ENCODE data around the gene EPN1. TPM values are rescaled to one million over a fixed set of nuclear protein-coding genes. Genes with fewer than 3 reads are reported as not detected.
"Not testable (repeated sequence)": the region's sequence is repeated elsewhere in the genome, so short reads cannot be mapped to it uniquely, and the experiment has no call there.

The EPN1 gene
- total RNA-seq, 2 experiments from 2014 or later = 23.4 TPM

DNA sequence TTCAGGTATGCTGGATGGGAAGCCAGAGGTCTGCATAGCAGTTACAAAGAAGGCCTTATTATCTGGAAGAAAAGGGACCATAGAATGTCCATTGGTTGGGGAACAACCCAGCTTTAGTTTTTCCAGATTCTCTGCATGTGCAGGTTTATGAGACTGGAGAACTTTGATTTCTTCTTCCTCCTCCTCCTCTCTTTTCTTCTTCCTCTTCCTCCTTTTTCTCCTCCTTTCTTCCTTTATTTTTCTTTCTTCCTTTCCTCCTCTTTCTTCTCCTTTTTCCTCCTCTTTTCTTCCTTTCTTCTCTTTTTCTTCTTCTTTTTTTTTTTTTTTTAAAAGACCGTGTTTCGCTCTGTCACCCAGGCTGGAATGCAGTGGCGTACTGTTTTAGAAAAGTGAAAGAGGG, 30.9 kb downstream of the EPN1 start:
- Mint-ChIP-seq H3K4me1 (ENCODE audit: low read depth) (peaks cover 2% of the 10 kb centered on the region), H3K27me3 (ENCODE audit: low read depth) (no peaks in the 10 kb centered on the region), H3K4me3 (no peak overlapping the region), H3K36me3 (ENCODE audit: low read depth) (peaks cover 14% of the 10 kb centered on the region), H3K27ac (no peak overlapping the region), H3K9me3 (no peaks in the 10 kb centered on the region)
- CTCF ChIA-PET = no interaction called here
- intact Hi-C loops (cut with micrococcal nuclease) = no loop called here
- no peak for DNase-seq

DNA sequence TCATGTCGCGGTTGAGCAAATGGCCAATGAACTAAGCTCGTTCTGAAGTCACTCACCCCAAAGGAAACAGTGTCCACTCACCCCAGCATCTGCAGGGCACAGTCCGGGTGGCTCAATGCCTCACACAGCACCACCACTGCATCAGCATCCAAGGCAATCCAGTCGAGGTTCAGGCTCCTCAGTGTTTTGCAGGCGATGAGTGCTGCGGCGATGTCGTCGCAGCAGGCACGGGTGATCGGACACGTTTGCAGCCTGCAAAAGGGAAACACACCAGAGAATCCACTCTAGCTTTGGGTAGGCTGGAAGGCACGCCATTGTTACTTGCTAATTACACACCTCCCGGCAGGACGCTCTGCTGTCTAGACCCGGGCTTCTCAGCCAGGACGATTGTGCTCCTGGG, 36.7 kb downstream of the EPN1 start:
- CTCF ChIA-PET = no interaction called here
- peaks cover 8% of the 10 kb centered on the region for H3K27me3 Mint-ChIP-seq (ENCODE audit: low read depth)
- H3K4me3 Mint-ChIP-seq = no peak overlapping the region
- no peaks in the 10 kb centered on the region for H3K9me3 Mint-ChIP-seq
- H3K36me3 Mint-ChIP-seq (ENCODE audit: low read depth) = no peaks in the 10 kb centered on the region
- no peak overlapping the region for H3K27ac Mint-ChIP-seq
- DNase-seq = no peak
- intact Hi-C loops (cut with micrococcal nuclease) = no loop called here
- no peaks in the 10 kb centered on the region for H3K4me1 Mint-ChIP-seq (ENCODE audit: low read depth)

DNA sequence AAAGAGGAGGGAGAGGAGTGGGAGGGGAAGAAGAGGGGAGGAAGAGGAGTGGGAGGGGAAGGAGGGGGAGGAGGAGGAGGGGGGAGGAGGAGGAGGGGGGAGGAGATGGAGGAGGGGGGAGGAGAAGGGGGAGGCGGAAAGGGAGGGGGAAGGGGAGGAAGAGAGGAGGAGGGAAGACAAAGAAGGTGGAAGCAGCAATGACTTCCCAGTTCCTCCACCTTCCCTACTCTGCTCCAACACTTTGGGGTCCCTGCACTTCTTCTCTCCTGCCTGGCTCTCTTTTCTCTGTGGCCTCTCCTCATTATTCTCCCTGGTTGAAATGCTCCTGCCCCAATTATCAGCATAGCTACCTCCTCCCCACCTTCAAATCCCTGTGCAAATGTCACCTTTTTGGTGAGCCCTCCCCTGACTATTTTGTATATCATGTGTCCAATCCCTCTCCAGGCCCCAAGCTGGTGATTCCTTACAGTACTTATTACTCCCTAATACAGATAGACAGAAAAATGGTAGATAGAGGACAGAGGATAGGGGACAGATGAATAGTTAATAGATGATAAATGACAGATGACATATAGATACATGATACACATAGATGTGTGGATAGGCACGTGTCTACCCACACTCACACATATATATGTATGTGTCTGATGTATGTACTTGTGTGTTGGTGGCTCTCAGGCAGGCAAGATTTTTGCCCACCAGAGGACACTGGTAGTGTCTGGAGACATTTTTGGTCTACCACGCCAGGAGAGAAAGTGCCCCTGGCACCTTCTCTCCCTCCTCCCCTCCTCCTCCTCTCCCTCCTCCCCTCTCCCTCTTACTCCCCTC, 38.0 kb downstream of the EPN1 start:
- Mint-ChIP-seq H3K4me3 (no peak overlapping the region), H3K27ac (no peak overlapping the region), H3K9me3 (no peaks in the 10 kb centered on the region), H3K27me3 (ENCODE audit: low read depth) (peaks cover 19% of the 10 kb centered on the region), H3K4me1 (ENCODE audit: low read depth) (no peaks in the 10 kb centered on the region), H3K36me3 (ENCODE audit: low read depth) (no peaks in the 10 kb centered on the region)
- CTCF ChIA-PET = no interaction called here
- DNase-seq = no peak
- intact Hi-C loops (cut with micrococcal nuclease) = no loop called here

DNA sequence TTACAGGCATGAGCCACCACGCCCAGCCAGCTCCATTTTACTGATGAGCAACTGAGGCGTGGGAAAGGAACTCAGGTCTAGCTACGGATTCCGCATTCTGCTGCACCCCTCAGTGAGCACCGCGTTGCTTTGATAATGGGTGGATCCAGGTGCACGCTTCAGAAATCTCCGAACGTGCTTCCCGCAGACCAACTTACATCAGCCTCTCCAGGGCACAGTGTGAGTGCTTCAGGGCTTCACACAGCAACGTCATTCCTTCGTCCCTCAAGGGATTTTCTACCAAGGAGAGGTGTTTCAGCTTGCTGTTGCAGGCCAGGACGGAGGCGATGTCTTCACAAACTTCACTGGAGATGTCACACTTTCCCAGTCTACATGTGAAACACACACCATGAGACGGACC, 41.5 kb downstream of the EPN1 start:
- Mint-ChIP-seq H3K27me3 (ENCODE audit: low read depth) (peaks cover 41% of the 10 kb centered on the region), H3K27ac (no peak overlapping the region), H3K36me3 (ENCODE audit: low read depth) (no peaks in the 10 kb centered on the region), H3K9me3 (peaks cover 6% of the 10 kb centered on the region), H3K4me1 (ENCODE audit: low read depth) (no peaks in the 10 kb centered on the region), H3K4me3 (no peak overlapping the region)
- no peak for DNase-seq
- CTCF ChIA-PET = no interaction called here
- intact Hi-C loops (cut with micrococcal nuclease) = no loop called here

DNA sequence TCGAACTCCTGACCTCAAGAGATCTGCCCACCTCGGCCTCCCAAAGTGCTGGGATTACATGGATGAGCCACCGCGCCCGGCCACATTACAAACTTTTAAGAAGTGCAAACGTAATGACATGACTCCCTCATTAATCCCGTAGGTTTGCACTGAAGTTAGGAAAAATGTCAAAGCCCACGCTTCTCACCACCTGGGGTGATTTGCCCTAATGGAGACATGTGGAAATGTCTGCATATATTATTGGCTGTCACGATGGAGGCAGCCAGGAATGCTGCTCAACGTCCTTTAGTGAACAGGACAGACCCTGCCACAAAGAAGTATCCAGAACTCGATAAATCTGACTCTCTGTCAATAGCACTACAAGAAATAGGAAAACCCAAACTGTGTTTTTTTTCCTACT, 42.2 kb downstream of the EPN1 start:
- Mint-ChIP-seq H3K27ac (no peak overlapping the region), H3K4me3 (no peak overlapping the region), H3K9me3 (peaks cover 13% of the 10 kb centered on the region), H3K36me3 (ENCODE audit: low read depth) (peaks cover 2% of the 10 kb centered on the region), H3K27me3 (ENCODE audit: low read depth) (peaks cover 45% of the 10 kb centered on the region), H3K4me1 (ENCODE audit: low read depth) (no peaks in the 10 kb centered on the region)
- DNase-seq = no peak
- intact Hi-C loops (cut with micrococcal nuclease) = no loop called here
- CTCF ChIA-PET = no interaction called here

DNA sequence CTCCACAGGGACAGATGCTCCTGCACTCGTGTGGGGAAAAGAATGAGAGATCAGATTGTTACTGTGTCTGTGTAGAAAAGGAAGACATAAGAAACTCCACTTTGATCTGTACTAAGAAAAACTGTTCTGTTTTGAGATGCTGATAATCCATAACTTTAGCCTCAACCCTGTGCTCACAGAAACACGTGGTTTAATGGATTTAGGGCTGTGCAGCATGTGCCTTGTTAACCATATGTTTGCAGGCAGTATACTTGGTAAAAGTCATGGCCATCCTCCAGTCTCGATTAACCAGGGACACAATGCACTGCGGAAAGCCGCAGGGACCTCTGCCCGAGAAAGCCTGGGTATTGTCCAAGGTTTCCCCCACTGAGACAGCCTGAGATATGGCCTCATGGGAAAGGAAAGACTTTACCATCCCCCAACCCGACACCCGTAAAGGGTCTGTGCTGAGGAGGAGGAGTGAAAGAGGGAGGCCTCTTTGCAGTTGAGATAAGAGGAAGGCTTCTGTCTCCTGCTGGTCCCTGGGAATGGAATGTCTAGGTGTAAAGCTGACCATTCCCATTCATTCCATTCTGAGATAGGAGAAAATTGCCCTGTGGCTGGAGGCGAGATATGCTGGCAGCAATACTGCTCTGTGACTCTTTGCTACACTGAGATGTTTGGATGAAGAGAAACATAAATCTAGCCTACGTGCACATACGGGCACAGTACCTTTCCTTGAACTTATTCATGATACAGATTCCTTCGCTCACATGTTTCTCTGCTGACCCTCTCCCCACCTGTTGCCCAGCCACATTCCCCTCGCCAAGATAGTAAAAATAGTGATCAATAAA, 43.1 kb downstream of the EPN1 start:
- H3K36me3 Mint-ChIP-seq (ENCODE audit: low read depth); H3K4me1 Mint-ChIP-seq (ENCODE audit: low read depth); DNase-seq; H3K4me3 Mint-ChIP-seq; intact Hi-C loops (cut with micrococcal nuclease); H3K27ac Mint-ChIP-seq; CTCF ChIA-PET: not testable (repeated sequence)
- peaks cover 51% of the 10 kb centered on the region for H3K27me3 Mint-ChIP-seq (ENCODE audit: low read depth)
- peaks cover 14% of the 10 kb centered on the region for H3K9me3 Mint-ChIP-seq

DNA sequence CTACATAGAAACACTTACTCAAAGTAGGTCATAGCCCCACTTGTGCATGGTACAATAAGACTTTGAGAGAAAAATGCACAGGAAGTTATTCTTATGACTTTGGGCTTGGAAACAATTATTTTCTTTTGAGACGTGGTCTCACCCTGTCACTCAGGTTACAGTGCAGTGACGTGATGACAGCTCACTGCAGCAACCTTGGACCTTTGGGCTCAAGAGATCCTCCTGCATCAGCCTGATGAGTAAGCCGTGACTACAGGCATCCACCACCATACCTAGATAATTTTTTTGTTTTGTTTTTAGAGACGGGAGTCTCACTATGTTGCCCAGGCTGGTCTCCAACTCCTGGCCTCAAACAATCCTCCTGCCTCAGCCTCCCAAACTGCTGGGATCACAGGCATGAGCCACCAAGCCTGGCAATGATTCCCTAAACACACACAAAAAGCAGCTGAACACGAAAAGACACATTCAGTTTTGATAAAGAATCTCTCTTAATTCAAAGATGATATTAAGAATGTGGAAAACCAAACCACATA, 45.3 kb downstream of the EPN1 start:
- Mint-ChIP-seq H3K27me3 (ENCODE audit: low read depth) (peaks cover 46% of the 10 kb centered on the region), H3K4me1 (ENCODE audit: low read depth) (no peaks in the 10 kb centered on the region), H3K27ac (no peak overlapping the region), H3K9me3 (peaks cover 14% of the 10 kb centered on the region), H3K36me3 (ENCODE audit: low read depth) (peaks cover 2% of the 10 kb centered on the region), H3K4me3 (no peak overlapping the region)
- intact Hi-C loops (cut with micrococcal nuclease) = no loop called here
- no peak for DNase-seq
- CTCF ChIA-PET = no interaction called here

DNA sequence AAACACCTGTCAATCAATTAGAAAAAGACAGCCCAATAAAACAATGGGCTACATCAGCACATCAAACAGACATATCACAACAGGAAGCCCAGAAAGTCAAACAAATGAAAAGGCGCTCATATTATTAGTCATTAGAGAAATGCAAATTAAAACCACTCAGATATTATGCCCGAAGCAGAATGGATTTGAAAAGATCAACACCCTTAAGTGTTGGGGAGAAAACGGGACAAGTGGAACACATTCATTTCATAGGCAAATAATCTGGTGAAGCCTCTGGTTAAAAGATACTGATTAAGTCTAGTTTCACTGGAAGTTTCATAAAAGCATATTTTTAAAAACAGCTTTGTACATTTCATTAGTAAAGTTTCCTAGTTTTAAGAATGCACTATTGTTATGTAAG, 45.8 kb downstream of the EPN1 start:
- H3K4me3 Mint-ChIP-seq = no peak overlapping the region
- intact Hi-C loops (cut with micrococcal nuclease) = no loop called here
- H3K4me1 Mint-ChIP-seq (ENCODE audit: low read depth) = no peaks in the 10 kb centered on the region
- DNase-seq = no peak
- no peak overlapping the region for H3K27ac Mint-ChIP-seq
- CTCF ChIA-PET = interaction anchor here (0.6 kb wide), 1 partner anchor 319 kb away, joined by 3 read pairs; no protein-coding TSS in a partner anchor
- peaks cover 14% of the 10 kb centered on the region for H3K9me3 Mint-ChIP-seq
- peaks cover 46% of the 10 kb centered on the region for H3K27me3 Mint-ChIP-seq (ENCODE audit: low read depth)
- H3K36me3 Mint-ChIP-seq (ENCODE audit: low read depth) = peaks cover 2% of the 10 kb centered on the region

DNA sequence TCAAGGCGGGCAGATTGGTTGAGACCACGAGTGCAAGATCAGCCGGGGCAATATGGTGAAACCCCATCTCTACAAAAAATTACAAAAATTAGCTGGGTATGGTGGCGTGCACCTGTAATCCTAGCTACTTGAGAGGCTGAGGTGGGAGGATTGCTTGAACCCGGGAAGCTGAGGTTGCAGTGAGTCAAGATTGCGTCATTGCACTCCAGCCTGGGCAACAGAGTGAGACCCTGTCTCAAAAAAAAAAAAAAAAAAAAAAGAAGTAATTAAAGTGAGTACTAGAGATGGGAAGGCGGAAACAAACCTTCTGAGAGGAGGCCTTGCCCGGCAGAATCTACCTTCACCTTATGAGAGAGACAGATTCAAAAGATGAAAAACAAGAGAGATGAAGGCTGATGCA, 48.5 kb downstream of the EPN1 start:
- Mint-ChIP-seq H3K9me3 (peaks cover 14% of the 10 kb centered on the region), H3K4me3 (no peak overlapping the region), H3K36me3 (ENCODE audit: low read depth) (peaks cover 2% of the 10 kb centered on the region), H3K27ac (no peak overlapping the region), H3K27me3 (ENCODE audit: low read depth) (peaks cover 31% of the 10 kb centered on the region), H3K4me1 (ENCODE audit: low read depth) (no peaks in the 10 kb centered on the region)
- no peak for DNase-seq
- CTCF ChIA-PET = no interaction called here
- intact Hi-C loops (cut with micrococcal nuclease) = no loop called here

DNA sequence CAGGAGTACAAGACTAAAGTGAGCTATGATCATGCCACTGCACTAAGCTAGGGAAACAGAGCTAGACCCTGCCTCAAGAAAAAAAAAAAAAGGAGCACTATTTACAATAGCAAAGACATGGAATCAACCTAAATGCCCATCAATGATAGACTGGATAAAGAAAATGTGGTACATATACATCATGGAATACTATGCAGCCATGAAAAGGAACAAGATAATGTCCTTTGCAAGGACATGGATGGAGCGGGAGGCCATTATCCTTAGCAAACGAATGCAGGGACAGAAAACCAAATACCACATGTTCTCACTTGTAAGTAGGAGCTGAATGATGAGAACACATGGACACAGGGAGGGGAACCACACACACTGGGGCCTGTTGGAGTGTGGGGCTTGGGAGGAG, 55.4 kb downstream of the EPN1 start:
- not testable (repeated sequence) for H3K4me3 Mint-ChIP-seq

DNA sequence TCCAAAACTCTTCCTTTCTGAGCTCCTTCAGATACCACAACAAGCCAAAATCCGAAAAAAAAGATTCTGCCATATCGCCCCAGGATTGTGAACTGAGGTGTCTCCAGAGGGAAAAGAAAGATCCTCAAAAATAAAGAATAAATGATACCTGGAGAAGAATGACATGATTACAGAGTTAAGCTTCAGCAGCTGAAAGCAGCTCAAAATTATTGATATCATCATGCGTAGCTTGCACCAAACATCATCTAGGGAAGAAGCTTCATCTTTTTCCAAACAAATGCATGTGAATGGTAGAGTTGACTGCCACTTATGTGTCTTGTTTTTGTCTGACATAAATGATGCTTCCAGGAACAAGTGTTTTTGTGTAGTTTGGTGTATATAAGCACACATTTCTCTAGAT, 63.3 kb downstream of the EPN1 start, which contains the start of gene NLRP9:
TSS of gene NLRP9 (minus strand) at position 101 of the 400 bp plus-strand sequence. CDS start at position 73, 28 bp downstream.
- Mint-ChIP-seq H3K27ac (no peak within 1 kb of the TSS), H3K36me3 (ENCODE audit: low read depth) (no peaks in the 10 kb centered on the region), H3K4me3 (no peak within 1 kb of the TSS), H3K9me3 (no peaks in the 10 kb centered on the region), H3K4me1 (ENCODE audit: low read depth) (no peaks in the 10 kb centered on the region), H3K27me3 (ENCODE audit: low read depth) (peaks cover 7% of the 10 kb centered on the region)
- intact Hi-C loops (cut with micrococcal nuclease) = no loop called here
- CTCF ChIA-PET = no interaction called here
- DNase-seq = no peak

More for the DNA sequence above, 55.4 kb downstream of the EPN1 start:
- H3K27me3 Mint-ChIP-seq (ENCODE audit: low read depth); intact Hi-C loops (cut with micrococcal nuclease); H3K36me3 Mint-ChIP-seq (ENCODE audit: low read depth); H3K9me3 Mint-ChIP-seq; DNase-seq; H3K27ac Mint-ChIP-seq; H3K4me1 Mint-ChIP-seq (ENCODE audit: low read depth): not testable (repeated sequence)
- CTCF ChIA-PET = interaction anchor here (0.6 kb wide), 1 partner anchor 987 kb away, joined by 4 read pairs; no protein-coding TSS in a partner anchor

DNA sequence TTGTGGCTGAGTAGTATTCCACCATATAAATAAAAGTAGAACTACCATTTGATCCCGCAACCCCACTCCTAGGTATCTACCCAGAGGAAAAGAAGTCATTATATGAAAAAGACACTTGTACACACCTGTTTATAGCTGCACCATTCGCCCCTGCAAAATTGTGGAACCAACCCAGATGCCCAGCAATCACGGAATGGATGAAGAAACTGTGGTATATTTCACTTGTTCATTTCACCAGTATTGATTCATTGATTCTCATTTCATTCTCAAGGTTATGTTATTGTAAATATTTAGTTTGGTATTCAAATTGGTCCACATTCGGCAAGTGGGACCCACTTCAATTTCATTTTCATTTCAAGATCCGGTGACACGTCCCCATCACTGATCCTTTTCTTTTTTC, 75.7 kb downstream of the EPN1 start:
- intact Hi-C loops (cut with micrococcal nuclease) = no loop called here
- CTCF ChIA-PET = no interaction called here
- H3K27me3 Mint-ChIP-seq (ENCODE audit: low read depth) = peaks cover 4% of the 10 kb centered on the region
- no peaks in the 10 kb centered on the region for H3K36me3 Mint-ChIP-seq (ENCODE audit: low read depth)
- H3K4me3 Mint-ChIP-seq = no peak overlapping the region
- DNase-seq = no peak
- no peaks in the 10 kb centered on the region for H3K4me1 Mint-ChIP-seq (ENCODE audit: low read depth)
- H3K27ac Mint-ChIP-seq = no peak overlapping the region
- H3K9me3 Mint-ChIP-seq = no peaks in the 10 kb centered on the region
